SU-DHL-6 (cell line): ENCODE results near the gene SRPK2.

ENCODE experiments used
- CTCF ChIP-seq: fragments of 200-600 bp; sonication (generic); IDR thresholded peaks from one replicate; pipeline ENCODE4 v1.5.1; 2017; ENCODE audit warnings: antibody characterized with exemption, mild to moderate bottlenecking, low read length, moderate library complexity; ENCODE audit not compliant: insufficient read depth, poor library complexity, severe bottlenecking
- EZH2phosphoT487 ChIP-seq: fragments of 200-600 bp; sonication (generic), shearing (Covaris generic); conservative IDR thresholded peaks from 2 replicates; pipeline ENCODE4 v1.6.1; 2018; ENCODE audit warnings: mild to moderate bottlenecking, antibody characterized with exemption, low read length, moderate library complexity, mixed read lengths

- TF ChIP-seq CTCF = no peak
- TF ChIP-seq EZH2phosphoT487 = no peak
Observed at GRCh38 chr7:105098863-105099515, 289.7 kb downstream of the SRPK2 start.
